Hypothalamus (tissue), 51 donors: ENCODE results near the gene LRRC8D.
A peak's percentile ranks its signal among the peaks of the same experiment; 100 is the strongest.

ENCODE experiments used
- DNase-seq, 51 donors: peaks; one replicate each; lab custom pipeline; 2025; lab: John Stamatoyannopoulos, UW

Gene LRRC8D

DNA sequence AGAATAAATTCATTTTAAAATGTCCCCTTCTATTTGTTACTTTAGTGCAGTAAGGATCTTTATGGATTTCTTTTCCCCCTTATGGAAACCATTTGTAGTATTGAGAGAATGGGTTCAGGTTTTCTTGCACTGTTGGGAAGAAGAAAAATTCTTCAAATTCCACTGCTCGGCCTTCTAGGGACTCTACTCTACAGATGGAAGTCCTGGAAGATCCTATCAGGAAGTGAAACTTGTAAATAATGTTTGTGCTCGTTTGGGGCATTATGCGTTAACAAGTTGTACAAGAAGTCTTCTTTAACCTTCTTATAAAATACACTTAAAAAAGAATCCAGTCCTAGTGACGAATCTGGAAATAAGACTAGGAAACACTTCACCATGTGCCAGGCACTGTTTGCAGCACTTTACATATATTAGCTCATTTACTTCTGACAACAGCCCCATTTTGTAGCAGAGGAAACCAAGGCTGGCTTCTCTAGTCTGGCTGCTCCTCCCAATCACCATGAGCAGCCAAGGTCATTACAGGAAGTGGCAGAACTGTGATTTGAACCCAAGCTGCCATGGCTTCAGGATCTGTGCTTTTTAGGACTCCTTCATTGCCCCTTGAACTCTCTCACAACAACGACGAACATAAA, 11.8 kb downstream of the LRRC8D start:
- DNase-seq: peak in 4 of 51 donors; percentile 16 to 67 (median 30)

DNA sequence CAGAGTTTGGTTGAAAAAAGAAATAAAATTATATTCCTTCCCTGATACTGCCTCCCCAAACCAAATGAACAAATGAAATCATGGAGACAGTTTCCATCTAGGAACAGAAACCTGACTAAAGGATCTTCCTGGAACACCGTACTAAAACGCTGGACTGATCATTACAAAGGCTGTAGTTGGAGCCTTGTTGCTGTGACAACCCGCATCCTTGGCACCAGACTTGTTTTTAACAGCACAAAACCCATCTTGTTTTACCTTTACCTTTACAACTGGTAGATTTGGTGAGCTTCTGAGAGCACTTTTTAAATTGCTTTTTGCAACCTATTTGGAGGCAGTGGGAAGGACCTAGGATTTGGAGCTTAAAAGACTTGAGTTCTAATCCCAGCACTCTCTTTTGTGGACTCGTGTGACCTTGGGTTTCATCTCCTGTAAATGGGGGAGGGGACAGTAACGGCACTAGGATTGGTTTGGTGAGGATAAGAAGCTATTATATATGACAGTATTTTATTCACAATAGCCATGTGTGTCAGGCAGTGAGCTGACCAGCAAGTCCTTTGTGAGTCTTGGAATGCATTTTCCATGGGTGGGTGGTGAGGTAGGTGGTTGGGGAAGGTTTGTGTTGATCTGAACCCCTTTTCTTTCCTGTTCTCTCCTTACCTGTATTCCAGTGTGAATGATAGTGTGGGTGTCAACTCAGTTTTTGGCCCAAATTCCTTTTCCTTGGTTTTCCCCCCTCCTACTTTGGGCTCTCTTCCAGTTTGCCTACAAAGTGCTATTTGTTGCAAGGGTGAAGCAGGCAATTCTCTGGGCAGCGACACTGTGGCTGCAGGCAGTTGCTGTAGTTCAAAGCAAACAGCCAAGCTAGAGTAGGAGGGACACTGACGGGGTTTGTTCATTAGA, 12.6 kb downstream of the LRRC8D start:
- DNase-seq: peak in 39 of 51 donors; percentile 5 to 89 (median 55)

DNA sequence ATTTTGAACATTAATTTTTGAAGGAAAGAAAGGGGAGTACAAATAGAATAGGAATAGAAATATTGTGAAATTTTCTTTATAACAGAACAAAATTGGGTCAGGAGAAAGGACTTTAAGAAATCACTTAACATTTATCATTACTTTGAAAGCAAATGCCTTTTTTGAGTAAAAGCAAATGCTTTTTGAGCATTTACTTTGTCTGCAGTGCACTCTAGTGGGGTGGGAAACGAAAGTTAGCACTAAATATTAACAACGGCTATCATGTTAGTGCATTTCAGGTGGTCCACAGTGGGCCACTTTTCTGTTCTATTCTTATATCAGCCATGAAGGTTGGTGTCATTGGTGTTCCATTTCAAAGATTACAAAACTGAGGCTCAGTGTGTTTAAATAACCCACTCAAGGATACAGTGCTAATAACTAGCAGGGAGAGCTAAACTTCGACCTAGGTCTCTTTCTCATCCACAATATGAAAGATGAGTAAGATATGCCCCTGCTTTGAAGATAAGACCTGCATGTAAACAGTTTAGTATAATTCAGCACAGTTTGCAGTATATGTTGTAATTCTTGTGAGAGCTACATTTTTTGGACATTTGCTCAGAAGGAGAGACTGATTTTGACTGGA, 13.4 kb downstream of the LRRC8D start:
- peak in 2 of 51 donors; percentile 36 to 77 for DNase-seq

DNA sequence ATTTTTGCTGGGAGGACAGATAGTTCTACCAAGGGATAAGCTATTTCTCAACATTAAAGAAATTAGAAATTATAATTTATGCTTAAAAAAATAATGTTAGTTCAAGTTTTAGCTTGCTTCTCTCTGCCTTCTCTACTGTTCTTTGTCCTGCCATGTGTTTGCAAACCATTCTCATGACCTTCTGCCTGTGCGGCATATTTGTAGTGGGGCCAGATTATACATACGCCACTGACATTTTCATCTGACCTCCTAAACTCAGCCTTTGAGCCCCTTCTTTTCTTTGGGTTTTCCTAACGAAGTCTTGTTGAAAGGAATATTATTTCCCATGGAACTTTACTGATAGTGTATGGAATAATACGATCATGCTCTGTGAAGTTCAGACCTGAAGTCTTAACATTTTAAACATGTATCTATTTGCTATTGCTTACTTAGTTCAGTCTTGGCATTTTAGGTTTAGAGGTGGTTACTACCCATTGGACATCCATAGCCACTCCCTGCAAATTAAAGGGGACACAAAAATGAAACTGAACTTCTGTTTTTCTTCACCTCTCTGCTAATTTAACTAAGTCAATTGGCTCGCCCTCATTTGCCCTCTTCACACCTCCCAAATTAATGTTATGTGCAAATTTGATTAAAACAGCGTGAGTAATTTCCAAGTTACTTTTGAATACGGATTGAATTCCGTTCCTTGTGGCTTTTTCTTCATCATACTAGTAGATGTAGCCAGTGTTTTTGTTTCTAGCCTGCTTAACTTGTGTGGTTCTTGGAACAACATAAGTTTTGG, 15.6 kb downstream of the LRRC8D start:
- DNase-seq: peak in 1 of 51 donors; percentile 19

DNA sequence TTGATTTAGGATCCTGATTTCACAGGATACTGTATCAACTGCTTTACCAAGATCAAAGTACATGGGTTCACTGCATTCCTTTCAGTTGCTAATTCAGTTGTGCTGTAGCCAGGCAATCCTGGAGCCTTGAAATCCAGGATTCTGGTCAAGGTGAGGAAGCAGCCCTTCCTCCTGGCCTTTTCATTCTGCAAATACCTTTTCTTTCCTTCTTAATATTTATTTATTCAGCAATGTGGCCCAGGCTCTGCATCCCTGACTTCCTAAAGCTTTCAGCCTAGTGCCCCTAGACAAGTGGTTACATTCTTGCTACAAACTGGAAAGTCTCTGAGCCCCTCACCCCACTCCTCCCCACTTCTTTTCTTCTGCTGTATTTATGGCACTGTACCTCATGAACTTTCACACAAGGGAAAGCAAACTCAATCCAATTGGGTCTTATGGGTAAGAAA, 16.2 kb downstream of the LRRC8D start:
- no peak for DNase-seq

DNA sequence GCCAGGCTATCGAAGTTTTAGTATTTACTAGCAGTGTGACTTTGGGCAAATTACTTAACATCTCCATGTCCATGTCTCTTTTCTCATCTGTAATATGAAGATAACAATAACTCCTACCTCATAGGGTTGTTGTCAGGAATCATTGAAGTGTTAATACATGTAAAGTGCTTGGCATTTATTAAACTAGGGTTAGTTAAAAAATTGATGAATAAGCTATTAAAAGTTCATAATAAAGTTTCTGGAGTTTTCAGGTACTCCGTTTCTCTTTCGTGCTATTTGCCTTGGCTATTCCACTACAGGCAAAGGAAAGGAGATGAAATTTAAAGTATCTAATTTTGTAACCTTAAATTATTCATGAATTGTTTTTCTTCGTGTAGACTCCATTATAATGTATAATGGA, 16.7 kb downstream of the LRRC8D start:
- DNase-seq: no peak

DNA sequence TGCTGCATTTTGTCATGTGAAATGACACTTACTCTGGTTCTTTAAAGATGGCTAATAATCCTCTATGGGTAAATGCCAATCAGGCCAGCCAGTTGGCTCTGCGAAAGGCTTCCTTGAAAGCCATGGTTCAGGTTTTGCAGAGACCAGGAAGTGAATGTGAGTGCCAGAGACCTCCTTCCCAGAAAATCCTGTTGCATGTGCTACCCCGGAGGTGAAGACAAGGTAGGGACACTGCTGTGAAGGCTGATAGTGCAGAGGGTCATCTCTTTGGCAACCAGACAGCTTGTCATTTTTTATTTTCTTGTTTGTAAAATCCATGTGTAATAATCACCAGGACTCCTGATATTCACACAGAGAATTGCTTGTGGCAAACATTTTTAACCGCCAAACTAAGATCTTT, 18.7 kb downstream of the LRRC8D start:
- DNase-seq: no peak

DNA sequence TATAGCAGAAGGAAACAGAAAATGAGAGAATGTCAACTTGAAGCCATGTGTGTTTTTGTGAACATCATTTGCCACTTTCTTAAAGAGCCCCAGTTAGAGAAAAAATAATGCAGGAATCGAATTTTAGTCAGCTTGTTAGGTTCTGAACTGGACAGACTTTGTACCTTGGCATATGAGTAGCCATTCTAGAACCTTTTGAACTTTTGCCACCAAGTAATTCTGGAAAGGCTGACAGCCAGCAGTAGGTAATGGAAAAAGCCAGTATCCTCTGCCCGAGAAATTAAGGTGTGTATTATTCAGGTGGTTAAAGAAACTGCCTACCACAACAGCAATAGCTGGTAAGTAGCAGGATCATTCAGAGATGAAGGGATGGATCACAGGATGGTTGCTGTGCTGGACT, 20.7 kb downstream of the LRRC8D start:
- DNase-seq: no peak

DNA sequence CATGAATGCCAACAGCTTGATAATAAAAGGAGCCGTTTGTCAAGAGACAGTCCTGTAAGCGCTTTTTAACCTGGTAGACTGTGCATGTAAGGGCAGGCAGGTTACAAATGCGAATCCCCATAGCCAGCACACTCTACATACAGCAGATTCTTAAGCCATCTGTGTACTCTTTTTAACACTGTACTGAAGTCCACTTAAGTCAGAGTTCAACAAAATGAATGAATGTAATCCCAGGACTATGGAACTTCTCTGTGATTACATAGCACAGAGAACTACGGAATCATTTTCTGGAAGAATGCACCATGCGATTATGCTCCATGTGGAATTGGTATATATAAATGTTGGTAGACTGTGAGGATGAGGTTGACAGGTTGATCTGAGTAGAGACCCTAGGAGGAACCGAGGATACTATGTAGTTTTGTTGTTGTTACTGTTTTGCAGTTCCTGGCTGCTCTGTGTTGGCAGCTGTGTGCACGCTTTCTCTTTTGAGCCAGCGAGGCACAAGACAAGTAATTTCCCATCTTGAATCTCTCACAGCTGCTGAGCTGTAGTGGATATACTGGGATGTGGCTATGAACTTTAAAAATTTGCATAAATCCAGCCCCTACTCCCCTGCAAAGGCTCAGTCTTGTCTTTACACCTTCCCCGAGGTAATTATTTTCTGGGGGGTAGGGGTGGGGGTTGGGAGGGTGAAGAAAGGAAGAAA, 21.9 kb downstream of the LRRC8D start:
- DNase-seq: peak in 3 of 51 donors; percentile 13 to 41 (median 20)

DNA sequence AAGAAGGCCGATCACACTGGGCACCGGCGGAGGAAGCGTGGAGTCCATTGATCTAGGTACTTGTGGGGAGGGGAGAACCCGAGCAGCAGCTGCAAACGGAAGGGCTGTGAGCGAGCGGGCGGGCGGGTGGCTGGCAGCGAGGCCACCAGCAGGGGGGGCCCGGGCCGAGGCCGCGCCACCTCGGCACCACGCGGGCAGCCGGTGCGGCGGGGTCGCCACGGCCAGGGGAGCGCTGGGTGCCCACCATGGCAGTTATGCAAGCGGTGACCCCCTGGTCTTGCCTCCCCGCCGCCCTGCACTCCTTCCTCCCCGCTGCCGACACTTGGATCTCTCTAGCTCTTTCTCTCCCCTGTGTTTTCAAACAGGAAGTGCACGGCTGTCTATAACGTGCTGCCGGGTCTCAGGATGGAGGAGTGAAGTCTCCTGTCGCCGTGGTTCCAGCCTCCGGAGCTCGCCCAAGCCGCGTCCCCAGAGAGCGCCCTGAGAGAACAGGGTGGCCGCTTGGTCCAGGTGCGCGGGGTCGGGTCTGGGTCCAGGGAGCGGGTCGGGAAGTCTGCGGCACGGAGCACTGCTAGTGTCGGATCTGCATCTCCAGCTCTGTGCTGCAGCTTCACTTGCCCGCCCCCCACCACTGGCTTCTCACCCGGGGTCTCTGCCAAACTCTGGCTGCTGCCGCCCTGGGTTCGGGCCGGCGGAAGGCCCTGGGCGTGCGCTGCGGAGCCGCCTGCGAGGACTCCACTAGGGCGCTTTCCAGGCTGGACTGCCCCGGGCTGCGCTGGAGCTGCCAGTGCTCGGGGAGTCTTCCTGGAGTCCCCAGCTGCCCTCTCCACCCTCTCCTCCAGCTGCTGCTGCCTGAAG, 22.7 kb downstream of the LRRC8D start:
- peak in 49 of 51 donors; percentile 13 to 84 (median 64) for DNase-seq

DNA sequence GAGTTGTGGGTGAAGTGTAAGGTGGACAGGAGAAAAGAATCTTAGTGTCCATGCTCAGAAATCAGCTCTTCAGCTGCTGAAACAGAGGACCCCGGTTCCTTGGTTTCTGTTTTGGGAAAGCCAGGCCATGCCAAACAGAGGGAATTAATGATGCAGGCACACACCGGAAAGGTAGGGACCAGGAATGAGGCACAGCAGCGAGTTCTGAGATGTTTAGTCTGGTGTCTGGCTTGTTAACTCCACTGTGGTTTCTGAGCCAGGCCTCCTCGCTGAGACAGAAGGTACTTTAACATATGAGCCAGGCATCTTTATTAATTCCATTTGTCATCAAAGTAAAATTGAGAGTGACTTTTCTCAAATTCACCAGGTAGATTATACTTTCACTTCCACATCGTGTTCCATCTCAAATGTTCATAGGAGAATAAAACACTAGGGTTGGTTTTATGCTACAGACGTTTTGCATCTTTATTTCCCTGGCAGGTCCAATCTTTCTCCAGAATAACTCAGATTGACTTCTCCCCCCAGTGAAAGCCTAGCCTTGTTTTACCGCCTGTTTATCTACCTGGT, 23.5 kb downstream of the LRRC8D start:
- peak in 1 of 51 donors; percentile 59 for DNase-seq

DNA sequence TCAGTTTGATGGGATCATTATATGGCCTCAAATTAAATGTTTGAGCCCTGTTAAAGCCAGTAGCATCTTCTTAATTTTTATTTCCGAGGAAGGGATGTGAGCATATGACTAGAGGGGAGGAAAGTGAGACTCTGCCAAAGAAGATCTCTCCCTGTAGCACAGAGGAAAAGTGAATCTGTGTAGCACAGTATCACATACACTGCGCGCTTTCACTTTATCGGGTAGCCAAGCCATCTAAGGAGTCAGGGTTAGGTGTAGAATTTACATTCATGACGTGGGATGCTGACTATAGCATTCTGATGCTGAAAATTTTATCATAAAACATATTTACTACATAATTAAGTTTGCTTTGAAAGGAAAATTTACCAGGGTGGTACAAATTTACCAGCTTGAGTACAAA, 24.0 kb downstream of the LRRC8D start:
- DNase-seq: no peak

DNA sequence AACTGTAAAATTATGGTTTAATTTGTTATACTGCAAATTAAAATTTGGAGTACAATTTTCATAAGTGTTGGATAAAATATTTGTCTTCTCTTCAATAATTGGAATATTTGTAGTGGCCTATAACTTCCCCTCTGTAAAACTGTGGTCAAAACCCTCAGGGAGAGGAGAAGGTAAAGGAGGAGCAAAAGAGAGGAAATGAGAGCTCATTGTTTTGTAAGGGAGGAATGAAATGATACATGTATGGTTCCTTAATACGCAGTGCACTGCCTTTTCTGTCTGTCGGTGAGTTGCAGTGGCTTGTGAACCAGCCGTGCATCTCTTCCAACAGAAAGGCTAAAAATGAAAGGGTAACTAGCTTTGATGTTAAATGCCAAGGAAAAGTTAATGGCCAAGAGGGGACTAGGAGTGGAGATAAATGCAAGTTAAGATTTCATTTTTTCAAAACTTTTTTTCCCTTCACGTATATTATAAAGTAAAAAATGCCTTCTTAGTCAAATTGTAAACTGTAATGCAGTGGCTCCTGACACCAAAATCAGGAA, 26.4 kb downstream of the LRRC8D start:
- no peak for DNase-seq

DNA sequence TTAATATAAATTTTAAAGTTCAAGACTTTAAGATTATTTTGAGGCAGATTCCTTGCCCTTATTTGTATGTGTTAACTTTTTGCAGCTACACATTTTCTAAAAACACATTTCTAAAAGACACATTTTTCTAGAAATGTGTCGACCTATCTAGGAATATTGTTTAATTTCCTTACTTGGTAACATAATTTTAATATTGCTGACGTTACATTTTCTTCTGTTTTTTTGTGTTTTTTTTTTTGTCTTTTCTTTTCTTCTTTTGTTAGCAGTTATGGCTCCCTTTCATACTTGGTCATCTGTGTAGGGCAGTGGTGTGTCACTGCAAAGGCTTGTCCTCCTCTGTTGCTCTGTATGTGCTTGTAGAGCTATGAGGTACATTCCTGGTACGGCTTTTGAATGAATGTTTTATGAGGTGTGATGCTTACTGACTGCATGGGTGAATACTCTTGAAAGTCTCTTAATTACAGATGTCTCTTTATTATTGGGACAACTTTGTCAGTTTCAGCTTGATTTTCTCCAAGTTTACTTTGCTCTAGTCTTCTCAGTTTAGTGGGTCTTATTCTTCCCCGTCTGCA, 30.1 kb downstream of the LRRC8D start:
- DNase-seq: no peak

DNA sequence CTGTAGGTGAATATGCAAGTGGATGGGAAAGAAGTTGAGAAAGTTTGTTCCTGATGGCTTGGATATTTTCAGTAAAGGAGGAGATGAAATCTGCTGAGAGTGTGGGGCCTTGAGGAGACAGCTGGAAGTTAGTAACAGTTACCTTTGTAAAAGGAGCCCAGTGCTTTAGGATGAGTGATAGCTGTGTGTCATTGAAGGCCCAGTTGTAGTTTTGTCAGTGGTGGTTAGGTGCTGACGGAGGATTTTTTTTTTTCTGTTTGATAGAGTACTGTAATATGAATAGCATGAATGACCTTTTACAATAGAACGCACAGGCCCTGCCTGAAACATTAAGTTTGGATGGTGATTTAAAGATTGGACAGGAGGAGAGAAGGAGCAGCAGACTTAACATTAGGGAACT, 33.3 kb downstream of the LRRC8D start:
- no peak for DNase-seq

DNA sequence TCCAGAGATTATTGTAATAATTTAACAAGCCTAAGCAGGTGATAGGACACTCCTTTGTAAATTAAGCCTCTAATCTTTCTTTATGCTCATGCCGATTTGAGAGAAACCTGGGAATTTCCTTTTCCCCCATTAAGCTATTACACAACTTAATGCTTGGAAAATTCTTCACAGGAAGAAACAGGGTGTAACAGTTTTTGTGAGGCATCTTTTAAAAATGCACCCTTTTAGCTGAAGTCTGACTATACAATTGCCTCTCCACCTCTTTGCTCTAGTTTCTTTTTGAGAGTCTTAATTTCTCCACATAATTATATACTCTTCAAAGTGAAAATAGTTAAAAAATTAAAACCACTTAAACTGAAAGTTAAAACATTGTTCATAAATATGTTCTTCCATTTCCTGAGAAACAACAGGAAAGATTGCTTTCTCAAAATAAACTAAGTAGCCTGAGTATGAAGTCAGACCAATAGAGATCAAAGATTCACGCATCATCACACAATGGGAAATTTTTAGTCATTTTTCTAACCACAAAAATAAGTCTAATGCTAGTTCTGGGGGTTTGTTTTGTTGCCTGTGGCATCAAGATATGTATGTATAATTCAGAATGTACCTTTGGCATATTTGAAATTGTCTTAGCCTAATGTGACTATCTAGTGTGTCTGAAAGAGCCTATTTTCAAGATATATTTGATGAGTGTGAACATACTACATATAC, 34.7 kb downstream of the LRRC8D start:
- DNase-seq: no peak

DNA sequence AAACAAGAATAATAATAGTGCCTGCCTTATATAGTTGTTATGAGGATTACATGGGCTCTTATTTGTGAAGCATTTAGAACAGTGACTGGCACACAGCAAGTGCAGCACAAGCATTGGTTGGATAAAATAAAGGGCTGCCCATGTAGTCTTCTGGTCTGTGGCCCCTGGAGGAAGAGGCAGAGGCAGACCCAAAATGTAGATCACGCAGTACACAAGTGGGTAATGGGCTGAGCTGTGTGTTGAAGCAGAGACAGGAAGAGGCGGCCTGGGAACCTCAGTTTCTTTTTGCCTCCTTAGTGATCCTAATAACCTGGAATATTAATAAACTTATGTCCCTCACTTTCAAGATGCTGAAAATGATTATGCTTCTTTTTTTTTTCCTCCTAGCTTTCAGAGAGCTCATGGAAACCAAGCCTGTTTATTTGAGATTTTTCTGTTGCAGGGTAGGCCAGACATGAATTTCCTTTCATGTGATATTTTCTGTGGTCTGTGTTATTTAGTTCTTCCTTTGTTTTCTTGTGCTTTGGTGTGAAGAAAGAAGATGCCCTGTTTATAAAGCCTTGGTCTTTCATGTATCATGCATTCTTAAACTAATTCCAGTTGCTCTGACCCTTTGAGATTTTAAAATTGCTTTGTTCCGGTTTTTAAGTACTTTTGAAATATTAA, 42.5 kb downstream of the LRRC8D start:
- DNase-seq: no peak
